SJCRH30 (cell line): ENCODE results near the gene ZNF106. TPM values are rescaled to one million over a fixed set of nuclear protein-coding genes. Genes with fewer than 3 reads are reported as not detected.

Source experiments
- DNase-seq, 2 experiments: peaks; one replicate each; pipeline ENCODE4 v3.0.0-alpha.2; 2015 to 2020
- H3K27ac ChIP-seq: fragments of 250-450 bp; sonication (Bioruptor Pico); 2 replicates; pipeline ENCODE4 v1.5.1; 2020; ENCODE audit warnings: mild to moderate bottlenecking, moderate library complexity
- H3K27me3 ChIP-seq: fragments of 250-450 bp; sonication (Bioruptor Pico); 2 replicates; pipeline ENCODE4 v1.5.1; 2020; ENCODE audit warnings: mild to moderate bottlenecking, moderate library complexity
- H3K36me3 ChIP-seq: fragments of 250-450 bp; sonication (Bioruptor Pico); 2 replicates; pipeline ENCODE4 v1.5.1; 2020; ENCODE audit warnings: mild to moderate bottlenecking, moderate library complexity
- H3K4me1 ChIP-seq: fragments of 250-450 bp; sonication (Bioruptor Pico); 2 replicates; pipeline ENCODE4 v1.5.1; 2020; ENCODE audit warnings: mild to moderate bottlenecking, moderate library complexity
- H3K4me3 ChIP-seq: fragments of 250-450 bp; sonication (Bioruptor Pico); 2 replicates; pipeline ENCODE4 v1.5.1; 2020; ENCODE audit warnings: mild to moderate bottlenecking, moderate library complexity
- H3K9me3 ChIP-seq: fragments of 250-450 bp; sonication (Bioruptor Pico); replicated peaks from 2 replicates; pipeline ENCODE4 v1.5.1; 2020; ENCODE audit warnings: mild to moderate bottlenecking, moderate library complexity
- total RNA-seq: library from RNA; depleted of rRNA; stranded (reverse); fragments of >200 nt; shearing (Covaris generic); gene quantifications from 2 replicates; pipeline ENCODE4 v1.2.3, GENCODE V29; 2014

Gene ZNF106
- total RNA-seq, 1 experiment from 2014 or later: 86.2 TPM

GRCh38 chr15:42405863-42406482, 85.0 kb downstream of the ZNF106 start:
- no peak for DNase-seq
- Histone ChIP-seq H3K27me3 (no peaks in the 10 kb centered on the region), H3K36me3 (no peaks in the 10 kb centered on the region), H3K27ac (no peak overlapping the region), H3K4me1 (no peaks in the 10 kb centered on the region; the same call in 1 of the 2 replicates), H3K4me3 (no peak overlapping the region), H3K9me3 (no peaks in the 10 kb centered on the region)

GRCh38 chr15:42404461-42405235, 86.3 kb downstream of the ZNF106 start:
- H3K27ac ChIP-seq: no peak overlapping the region
- no peak overlapping the region for H3K4me3 ChIP-seq
- no peaks in the 10 kb centered on the region; the same call in 1 of the 2 replicates for H3K4me1 ChIP-seq
- peak in 1 of 2 experiments; percentile 28 for DNase-seq
- H3K9me3 ChIP-seq: 0 out of 2 replicates have a peak, but pooled peaks cover 3% of the 10 kb centered on the region
- no peaks in the 10 kb centered on the region for H3K36me3 ChIP-seq
- H3K27me3 ChIP-seq: no peaks in the 10 kb centered on the region

- Histone ChIP-seq H3K9me3 (0 out of 2 replicates have a peak, but pooled peaks cover 3% of the 10 kb centered on the region), H3K27me3 (no peaks in the 10 kb centered on the region), H3K27ac (no peak overlapping the region), H3K4me3 (no peak overlapping the region), H3K36me3 (no peaks in the 10 kb centered on the region), H3K4me1 (no peaks in the 10 kb centered on the region; the same call in 1 of the 2 replicates)
- DNase-seq: no peak
These were observed 87.6 kb downstream of the ZNF106 start for GRCh38 chr15:42403389-42403788.

- no peak overlapping the region for H3K27ac ChIP-seq
- no peaks in the 10 kb centered on the region for H3K27me3 ChIP-seq
- DNase-seq: no peak
- H3K9me3 ChIP-seq: 0 out of 2 replicates have a peak, but pooled peaks cover 3% of the 10 kb centered on the region
- peak overlapping the region; percentile 46; the same call in 1 of the 2 replicates for H3K4me3 ChIP-seq
- H3K36me3 ChIP-seq: no peaks in the 10 kb centered on the region
- no peaks in the 10 kb centered on the region; the same call in 1 of the 2 replicates for H3K4me1 ChIP-seq
These were observed 88.3 kb downstream of the ZNF106 start for GRCh38 chr15:42402455-42403205.

GRCh38 chr15:42401544-42402454, 89.1 kb downstream of the ZNF106 start:
- H3K27me3 ChIP-seq: no peaks in the 10 kb centered on the region
- peak overlapping the region; percentile 46 for H3K4me3 ChIP-seq
- H3K27ac ChIP-seq: peak overlapping the region; percentile 21
- 0 out of 2 replicates have a peak, but pooled peaks cover 3% of the 10 kb centered on the region for H3K9me3 ChIP-seq
- H3K36me3 ChIP-seq: no peaks in the 10 kb centered on the region
- H3K4me1 ChIP-seq: no peaks in the 10 kb centered on the region; the same call in 1 of the 2 replicates
- DNase-seq: peak; percentile 36 to 56

- Histone ChIP-seq H3K36me3 (no peaks in the 10 kb centered on the region), H3K4me1 (peaks cover 3% of the 10 kb centered on the region; the same call in 1 of the 2 replicates), H3K9me3 (0 out of 2 replicates have a peak, but pooled peaks cover 3% of the 10 kb centered on the region), H3K27me3 (no peaks in the 10 kb centered on the region), H3K4me3 (no peak overlapping the region), H3K27ac (no peak overlapping the region)
- no peak for DNase-seq
These were observed 95.1 kb downstream of the ZNF106 start for GRCh38 chr15:42395838-42396237.

- no peak for DNase-seq
- Histone ChIP-seq H3K36me3 (no peaks in the 10 kb centered on the region), H3K9me3 (no peaks in the 10 kb centered on the region), H3K27ac (no peak overlapping the region), H3K4me3 (no peak overlapping the region), H3K27me3 (no peaks in the 10 kb centered on the region), H3K4me1 (peaks cover 3% of the 10 kb centered on the region; the same call in 1 of the 2 replicates)
These were observed 96.8 kb downstream of the ZNF106 start for GRCh38 chr15:42394106-42394505.

- no peaks in the 10 kb centered on the region for H3K36me3 ChIP-seq
- H3K27me3 ChIP-seq: no peaks in the 10 kb centered on the region
- no peak overlapping the region for H3K27ac ChIP-seq
- no peak overlapping the region for H3K4me3 ChIP-seq
- H3K4me1 ChIP-seq: peaks cover 3% of the 10 kb centered on the region; the same call in 1 of the 2 replicates
- no peaks in the 10 kb centered on the region for H3K9me3 ChIP-seq
- peak; percentile 50 to 55 for DNase-seq
These were observed 98.5 kb downstream of the ZNF106 start for GRCh38 chr15:42392309-42393024.

- Histone ChIP-seq H3K27me3 (no peaks in the 10 kb centered on the region), H3K4me3 (no peak overlapping the region), H3K9me3 (no peaks in the 10 kb centered on the region), H3K36me3 (no peaks in the 10 kb centered on the region), H3K27ac (no peak overlapping the region), H3K4me1 (peaks cover 21% of the 10 kb centered on the region)
- DNase-seq: no peak
These were observed 103.3 kb downstream of the ZNF106 start for GRCh38 chr15:42387603-42388002.

- H3K9me3 ChIP-seq: no peaks in the 10 kb centered on the region
- H3K36me3 ChIP-seq: no peaks in the 10 kb centered on the region
- DNase-seq: peak; percentile 56 to 68
- H3K4me1 ChIP-seq: peaks cover 21% of the 10 kb centered on the region
- peak overlapping the region; percentile 31; the same call in 1 of the 2 replicates for H3K27ac ChIP-seq
- no peak overlapping the region for H3K4me3 ChIP-seq
- H3K27me3 ChIP-seq: no peaks in the 10 kb centered on the region
These were observed 104.8 kb downstream of the ZNF106 start for GRCh38 chr15:42385980-42386700.

GRCh38 chr15:42385206-42385979, 105.5 kb downstream of the ZNF106 start:
- Histone ChIP-seq H3K27ac (no peak overlapping the region; the same call in 1 of the 2 replicates), H3K36me3 (no peaks in the 10 kb centered on the region), H3K9me3 (no peaks in the 10 kb centered on the region), H3K4me3 (no peak overlapping the region), H3K27me3 (no peaks in the 10 kb centered on the region), H3K4me1 (peaks cover 21% of the 10 kb centered on the region)
- DNase-seq: peak; percentile 55 to 75

GRCh38 chr15:42384597-42384996, 106.3 kb downstream of the ZNF106 start:
- Histone ChIP-seq H3K36me3 (no peaks in the 10 kb centered on the region), H3K4me3 (no peak overlapping the region), H3K27ac (no peak overlapping the region), H3K9me3 (no peaks in the 10 kb centered on the region), H3K27me3 (no peaks in the 10 kb centered on the region), H3K4me1 (peaks cover 21% of the 10 kb centered on the region)
- DNase-seq: no peak
